ENCODE data around the gene ESM1. TPM values are rescaled to one million over a fixed set of nuclear protein-coding genes. Genes with fewer than 3 reads are reported as not detected.

The ESM1 gene
- total and polyA plus RNA-seq, 2 donors (not counting 3 experiments of a cell fraction or from before 2014, with no cell fraction given), result 214 to 577 TPM

DNA sequence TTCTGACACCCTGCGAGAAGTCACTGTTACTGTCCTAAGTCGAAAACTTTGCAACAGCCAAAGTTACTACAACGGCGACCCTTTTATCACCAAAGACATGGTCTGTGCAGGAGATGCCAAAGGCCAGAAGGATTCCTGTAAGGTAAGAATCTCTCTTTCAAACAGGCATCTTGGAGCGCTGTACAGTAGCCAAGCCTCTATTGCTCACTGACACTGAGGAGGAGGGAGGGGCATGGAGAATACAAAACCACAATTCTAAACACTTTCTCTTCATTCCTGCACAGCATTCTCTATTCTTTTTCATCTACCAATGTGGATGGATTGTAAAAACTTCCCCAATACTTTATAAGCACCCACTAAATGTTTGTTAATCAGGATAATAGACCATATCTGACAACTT lies 46.1 kb upstream of the ESM1 start:
- H3K4me2 ChIP-seq (ENCODE audit: insufficient read depth, low read length), result no peak overlapping the region
- dilution Hi-C loops (cut with MboI; ENCODE audit: extremely low pct_ligation_motif_present, low sequenced_read_pairs) (no loop called here), intact Hi-C loops (cut with micrococcal nuclease) (no loop called here)
- no peak overlapping the region for H3K27ac ChIP-seq (ENCODE audit: insufficient read depth, low read depth, low read length)
- no peak overlapping the region for H3K4me3 ChIP-seq (replicated peaks in 1 of 3; ENCODE audit: insufficient read depth in 1 of 3, low read depth in 1 of 3, low read length in 3 of 3)
- H3K27me3 ChIP-seq (ENCODE audit: control insufficient read depth in 2 of 2, insufficient read depth in 2 of 2, low read length in 2 of 2), result no peaks in the 10 kb centered on the region
- H3K9me1 ChIP-seq (replicated peaks; ENCODE audit: control insufficient read depth, extremely low read depth, insufficient read depth, low read length), result no peaks in the 10 kb centered on the region
- no peaks in the 10 kb centered on the region for H3K36me3 ChIP-seq (ENCODE audit: control insufficient read depth in 2 of 2, extremely low read depth in 1 of 2, insufficient read depth in 2 of 2, low read length in 2 of 2)
- CTCF ChIA-PET, result no interaction called here
- H3K9ac ChIP-seq (replicated peaks; ENCODE audit: extremely low read depth, insufficient read depth, low read length), result no peak overlapping the region
- BruUV-seq (replicated peaks), result no TSS peak
- no peak overlapping the region for H2AFZ ChIP-seq (ENCODE audit: low read depth, low read length)
- POLR2A ChIA-PET, result no interaction called here
- FAIRE-seq (no peak), DNase-seq (ENCODE audit: low read depth, low spot score) (no peak)
- no peaks in the 10 kb centered on the region for H4K20me1 ChIP-seq (replicated peaks; ENCODE audit: control insufficient read depth, extremely low read depth, insufficient read depth, low read length)
- no peaks in the 10 kb centered on the region for H3K9me3 ChIP-seq (replicated peaks; ENCODE audit: control insufficient read depth, insufficient read depth, low read length)
- no peaks in the 10 kb centered on the region for H3K4me1 ChIP-seq (ENCODE audit: control insufficient read depth, extremely low read depth, insufficient read depth, low read length)
- H3K79me2 ChIP-seq (ENCODE audit: control insufficient read depth, insufficient read depth, low read length), result no peaks in the 10 kb centered on the region
- TF ChIP-seq GATA2 (IDR thresholded peaks at IDR 0.05; ENCODE audit: insufficient read depth, insufficient read length, low read depth, low read length) (no peak), MYC (IDR thresholded peaks at IDR 0.05; ENCODE audit: low read depth, low read length) (no peak), POLR2A (IDR thresholded peaks at IDR 0.05; ENCODE audit: low read depth, low read length) (no peak), EZH2 (IDR thresholded peaks at IDR 0.05; ENCODE audit: borderline replicate concordance, low read depth, low read length, severe bottlenecking) (no peak), POLR2AphosphoS5 (IDR thresholded peaks at IDR 0.05; ENCODE audit: insufficient read depth, low read depth, low read length) (no peak), JUN (IDR thresholded peaks at IDR 0.05; ENCODE audit: borderline replicate concordance, insufficient read depth, insufficient read length, low read depth) (no peak), FOS (IDR thresholded peaks at IDR 0.05; ENCODE audit: borderline replicate concordance, insufficient read depth, low read length) (no peak)
- TF ChIP-seq, protein P1, sequence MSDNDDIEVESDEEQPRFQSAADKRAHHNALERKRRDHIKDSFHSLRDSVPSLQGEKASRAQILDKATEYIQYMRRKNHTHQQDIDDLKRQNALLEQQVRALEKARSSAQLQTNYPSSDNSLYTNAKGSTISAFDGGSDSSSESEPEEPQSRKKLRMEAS (IDR thresholded peaks at IDR 0.05; ENCODE audit: insufficient read depth, insufficient read length), result no peak
- TF ChIP-seq, protein P2, sequence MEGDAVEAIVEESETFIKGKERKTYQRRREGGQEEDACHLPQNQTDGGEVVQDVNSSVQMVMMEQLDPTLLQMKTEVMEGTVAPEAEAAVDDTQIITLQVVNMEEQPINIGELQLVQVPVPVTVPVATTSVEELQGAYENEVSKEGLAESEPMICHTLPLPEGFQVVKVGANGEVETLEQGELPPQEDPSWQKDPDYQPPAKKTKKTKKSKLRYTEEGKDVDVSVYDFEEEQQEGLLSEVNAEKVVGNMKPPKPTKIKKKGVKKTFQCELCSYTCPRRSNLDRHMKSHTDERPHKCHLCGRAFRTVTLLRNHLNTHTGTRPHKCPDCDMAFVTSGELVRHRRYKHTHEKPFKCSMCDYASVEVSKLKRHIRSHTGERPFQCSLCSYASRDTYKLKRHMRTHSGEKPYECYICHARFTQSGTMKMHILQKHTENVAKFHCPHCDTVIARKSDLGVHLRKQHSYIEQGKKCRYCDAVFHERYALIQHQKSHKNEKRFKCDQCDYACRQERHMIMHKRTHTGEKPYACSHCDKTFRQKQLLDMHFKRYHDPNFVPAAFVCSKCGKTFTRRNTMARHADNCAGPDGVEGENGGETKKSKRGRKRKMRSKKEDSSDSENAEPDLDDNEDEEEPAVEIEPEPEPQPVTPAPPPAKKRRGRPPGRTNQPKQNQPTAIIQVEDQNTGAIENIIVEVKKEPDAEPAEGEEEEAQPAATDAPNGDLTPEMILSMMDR (IDR thresholded peaks at IDR 0.05; ENCODE audit: extremely low read depth in 1 of 2, insufficient read depth in 1 of 2, low read depth in 1 of 2, low read length in 2 of 2), result no peak
